ENCODE results near the gene BGN. TPM values are rescaled to one million over a fixed set of nuclear protein-coding genes. Genes with fewer than 3 reads are reported as not detected.

Gene BGN
- polyA plus RNA-seq (ENCODE audit: insufficient read length in 3 of 3), result 100 to 1,000 TPM; 144 to 189 (median 175) TPM

DNA sequence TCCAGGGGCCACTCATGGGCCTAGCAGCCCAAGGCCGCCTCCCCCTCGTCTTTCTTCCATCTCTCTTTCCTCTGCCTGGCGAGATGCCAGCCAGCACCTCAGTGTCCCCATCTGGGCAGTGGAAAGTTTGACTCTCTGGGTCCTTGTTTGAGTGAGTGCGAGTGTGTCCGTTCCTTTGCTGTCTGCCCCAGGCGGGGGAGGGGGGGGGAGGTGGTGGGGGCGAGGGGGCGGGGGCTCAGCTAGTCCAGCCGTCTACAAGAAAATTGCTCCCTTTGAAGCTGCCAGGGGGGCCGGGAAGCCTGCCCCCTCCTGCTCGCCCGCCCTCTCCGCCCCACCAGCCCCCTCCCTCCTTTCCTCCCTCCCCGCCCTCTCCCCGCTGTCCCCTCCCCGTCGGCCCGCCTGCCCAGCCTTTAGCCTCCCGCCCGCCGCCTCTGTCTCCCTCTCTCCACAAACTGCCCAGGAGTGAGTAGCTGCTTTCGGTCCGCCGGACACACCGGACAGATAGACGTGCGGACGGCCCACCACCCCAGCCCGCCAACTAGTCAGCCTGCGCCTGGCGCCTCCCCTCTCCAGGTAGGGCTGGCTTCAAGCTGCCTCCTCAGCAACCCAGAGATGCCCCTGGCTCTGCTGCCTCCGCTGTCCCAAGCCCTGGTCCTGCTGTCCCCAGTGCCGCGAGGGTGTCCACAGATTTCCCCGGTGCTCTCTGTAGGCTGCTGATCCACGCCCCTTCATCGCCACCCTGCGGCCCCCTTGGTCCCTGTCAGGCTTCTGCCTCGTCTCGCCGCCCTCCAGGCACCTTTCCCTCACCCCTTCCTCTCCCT lies at the start of gene BGN:
BGN (plus strand) TSS at position 440 of the 821 bp plus-strand sequence. CDS start 9,652 bp downstream, outside the sequence.
- no peak for DNase-seq (ENCODE audit: low read depth in 3 of 3, low spot score in 2 of 3)

DNA sequence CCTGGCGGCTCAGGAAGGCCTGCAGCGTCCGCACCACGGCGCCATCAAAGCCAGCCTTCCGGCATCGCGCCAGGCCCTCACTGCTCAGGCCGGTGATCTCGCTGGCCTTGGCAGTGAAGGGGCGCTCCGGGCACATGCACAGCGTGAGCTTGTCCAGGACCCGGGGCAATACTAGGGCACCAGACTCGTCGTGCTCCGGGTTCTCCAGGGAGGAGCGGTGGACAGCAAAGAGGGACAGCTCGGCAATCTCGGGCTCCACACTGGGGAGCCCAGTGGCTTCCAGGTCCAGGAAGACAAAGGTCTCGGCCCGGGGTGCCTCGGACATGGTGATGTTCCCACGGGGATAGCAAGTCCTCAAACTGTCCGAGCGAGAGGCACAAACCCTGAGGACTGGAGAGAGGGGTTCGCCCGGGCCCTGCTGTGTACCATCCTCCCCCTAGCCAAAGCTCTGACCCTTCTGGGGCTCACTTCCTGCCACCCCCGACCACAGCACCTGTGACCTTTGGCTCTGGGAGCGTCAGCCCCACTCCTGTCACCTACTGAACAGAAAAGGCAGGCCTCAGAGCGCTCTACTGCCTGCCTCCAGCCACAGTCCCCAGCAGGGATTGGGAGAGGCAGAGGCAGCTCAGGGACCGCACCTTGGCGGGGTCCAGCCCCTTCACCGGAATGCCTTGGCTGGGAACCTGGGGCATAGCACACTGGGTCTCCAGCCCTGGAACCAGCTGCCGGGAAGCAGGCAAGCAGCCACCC lies 49.5 kb upstream of the BGN start:
- DNase-seq (ENCODE audit: low read depth in 3 of 3, low spot score in 2 of 3), result no peak

DNA sequence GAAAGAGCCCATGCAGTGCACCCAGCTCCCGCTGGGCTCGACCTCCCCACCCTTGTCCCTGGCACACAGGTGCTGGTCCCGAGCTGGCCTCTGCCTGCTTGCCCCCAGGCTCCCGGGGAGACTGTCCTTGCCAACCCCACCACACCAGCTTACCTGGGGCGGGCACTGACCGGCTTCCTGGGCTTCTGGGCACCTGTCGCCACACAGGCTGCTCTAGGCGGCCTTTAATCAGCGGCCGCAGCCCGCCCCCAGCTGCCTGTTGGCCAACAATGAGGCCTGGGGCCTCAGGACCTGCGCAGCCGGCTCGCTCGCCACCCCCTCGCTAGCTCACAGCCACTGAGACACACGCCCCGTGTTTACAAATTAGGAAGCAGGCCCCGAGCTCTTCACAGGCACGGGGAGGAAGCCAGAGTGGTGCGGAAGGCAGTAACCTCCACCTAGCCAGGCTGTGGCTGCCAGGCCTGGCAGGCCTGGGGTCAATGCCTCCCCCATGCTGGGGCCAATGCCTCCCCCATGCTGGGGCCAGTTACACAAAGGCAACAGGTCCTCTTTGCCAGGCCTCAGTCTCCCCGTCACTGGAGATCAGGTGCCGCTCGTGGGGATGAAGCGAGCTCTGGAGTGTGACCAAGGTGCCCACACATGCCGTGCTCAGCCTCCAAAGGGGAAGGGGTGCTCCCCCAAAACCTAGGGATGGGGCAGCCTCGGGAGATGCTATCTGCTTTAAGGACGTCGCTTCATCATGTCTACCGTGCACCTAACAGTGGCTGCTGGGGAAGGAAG lies 48.7 kb upstream of the BGN start, which contains the start of gene TREX2:
TREX2 (minus strand) TSS at position 201 of the 780 bp plus-strand sequence. CDS start 626 bp downstream, outside the sequence.
- no peak for DNase-seq (ENCODE audit: low read depth in 3 of 3, low spot score in 2 of 3)

DNA sequence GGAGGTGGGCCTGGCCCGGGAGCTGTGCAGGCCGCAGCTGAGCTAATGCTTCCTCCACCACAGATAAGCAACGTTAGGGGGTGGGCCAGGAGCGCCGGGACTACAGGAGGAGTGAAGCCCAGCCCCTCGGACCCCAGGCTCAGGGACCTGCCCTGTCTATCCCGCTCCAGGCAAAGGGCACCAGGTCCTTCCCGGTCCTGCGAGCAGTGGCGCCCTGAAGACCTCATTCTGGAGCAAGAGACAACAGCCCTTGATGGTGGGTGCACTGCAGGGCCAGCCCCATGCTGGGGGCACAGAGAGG lies 48.2 kb upstream of the BGN start:
- no peak for DNase-seq (ENCODE audit: low read depth in 3 of 3, low spot score in 2 of 3)

DNA sequence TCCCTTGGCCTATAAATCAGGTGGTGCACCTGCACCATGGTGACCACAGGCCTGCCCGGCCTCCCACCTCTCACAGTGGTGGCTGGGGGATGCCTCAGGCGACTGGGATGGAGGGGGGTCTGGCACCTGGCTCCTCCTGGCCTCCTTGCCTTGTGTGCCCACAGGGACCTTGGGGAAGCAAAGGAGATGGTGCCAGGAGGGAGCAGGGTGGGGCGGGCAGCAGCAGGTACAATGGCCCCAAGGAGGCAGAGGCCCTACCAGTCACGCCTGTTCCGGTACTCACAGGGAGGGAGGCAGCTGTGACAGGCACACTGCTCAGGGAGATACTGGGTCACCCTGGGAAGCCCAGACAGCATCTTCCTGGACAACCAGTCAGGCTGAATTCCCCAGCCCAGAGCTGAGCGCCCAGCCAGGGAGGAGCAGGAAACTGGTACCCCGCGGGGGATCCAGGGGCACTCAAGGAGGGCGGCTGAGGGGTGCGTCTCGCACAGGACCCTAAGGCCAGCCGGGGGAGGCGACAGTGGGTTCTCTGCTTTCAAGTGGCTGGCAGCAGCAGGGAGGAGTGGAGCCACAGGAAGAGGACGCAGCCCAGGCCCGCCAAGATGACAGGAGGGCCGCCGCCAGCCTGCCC lies 47.7 kb upstream of the BGN start:
- no peak for DNase-seq (ENCODE audit: low read depth in 3 of 3, low spot score in 2 of 3)

DNA sequence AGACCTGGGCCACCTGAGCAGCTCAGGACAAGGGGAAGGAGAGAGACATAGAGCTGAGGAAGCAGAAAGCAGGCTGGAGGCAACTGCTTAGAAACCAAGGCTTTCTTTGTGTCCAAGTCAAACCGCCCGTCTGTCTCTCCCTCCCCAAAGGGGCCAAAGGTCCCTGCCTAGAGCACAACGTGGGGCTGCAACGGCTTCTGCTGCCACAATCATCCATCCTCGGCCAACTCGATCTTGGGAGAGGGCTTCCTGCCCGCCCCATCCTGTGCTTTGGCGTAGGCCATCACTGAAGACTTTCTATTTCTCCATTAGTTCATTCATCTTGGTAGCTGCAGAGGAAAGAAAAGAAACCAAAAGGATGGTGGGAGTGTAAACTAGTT lies 47.2 kb upstream of the BGN start:
- no peak for DNase-seq (ENCODE audit: low read depth in 3 of 3, low spot score in 2 of 3)

DNA sequence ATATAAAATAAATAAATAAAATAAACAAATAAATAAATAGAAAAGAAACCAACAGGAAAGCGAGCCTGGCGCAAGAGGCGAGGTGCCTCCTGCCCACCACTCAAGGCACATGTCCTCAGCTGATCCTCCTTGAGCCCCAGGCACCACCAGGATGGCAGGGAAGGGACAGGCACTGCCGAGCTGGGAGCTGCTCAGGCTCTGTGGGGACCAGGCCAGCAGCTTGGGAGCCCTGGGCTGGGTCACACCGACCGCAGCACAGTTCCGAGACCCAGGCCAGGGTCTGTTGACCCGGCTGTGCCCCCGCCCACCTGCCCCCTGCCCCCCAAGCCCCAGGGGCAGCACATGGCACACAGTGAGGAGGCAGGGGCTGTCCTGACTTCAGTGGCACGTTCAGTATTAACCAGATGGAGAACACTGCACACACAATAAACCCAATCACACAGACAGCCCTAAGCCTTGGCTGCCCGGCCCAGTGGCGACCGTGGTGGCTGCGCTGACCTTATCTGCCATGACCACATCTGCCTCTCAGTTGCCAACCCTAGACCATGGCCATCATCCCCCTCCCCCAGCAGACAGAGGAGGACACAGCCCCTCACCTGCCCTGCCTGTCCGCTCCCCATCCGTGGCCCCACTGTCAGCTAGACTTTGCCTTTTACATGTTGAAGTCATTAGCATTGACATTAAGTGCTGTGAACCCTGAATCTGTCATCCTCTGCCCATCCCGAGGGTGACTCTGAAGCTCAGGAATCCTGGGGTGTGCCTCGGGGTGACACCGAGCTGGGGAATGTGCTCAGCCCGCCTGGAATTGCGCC lies 46.0 kb upstream of the BGN start:
- no peak for DNase-seq (ENCODE audit: low read depth in 3 of 3, low spot score in 2 of 3)

DNA sequence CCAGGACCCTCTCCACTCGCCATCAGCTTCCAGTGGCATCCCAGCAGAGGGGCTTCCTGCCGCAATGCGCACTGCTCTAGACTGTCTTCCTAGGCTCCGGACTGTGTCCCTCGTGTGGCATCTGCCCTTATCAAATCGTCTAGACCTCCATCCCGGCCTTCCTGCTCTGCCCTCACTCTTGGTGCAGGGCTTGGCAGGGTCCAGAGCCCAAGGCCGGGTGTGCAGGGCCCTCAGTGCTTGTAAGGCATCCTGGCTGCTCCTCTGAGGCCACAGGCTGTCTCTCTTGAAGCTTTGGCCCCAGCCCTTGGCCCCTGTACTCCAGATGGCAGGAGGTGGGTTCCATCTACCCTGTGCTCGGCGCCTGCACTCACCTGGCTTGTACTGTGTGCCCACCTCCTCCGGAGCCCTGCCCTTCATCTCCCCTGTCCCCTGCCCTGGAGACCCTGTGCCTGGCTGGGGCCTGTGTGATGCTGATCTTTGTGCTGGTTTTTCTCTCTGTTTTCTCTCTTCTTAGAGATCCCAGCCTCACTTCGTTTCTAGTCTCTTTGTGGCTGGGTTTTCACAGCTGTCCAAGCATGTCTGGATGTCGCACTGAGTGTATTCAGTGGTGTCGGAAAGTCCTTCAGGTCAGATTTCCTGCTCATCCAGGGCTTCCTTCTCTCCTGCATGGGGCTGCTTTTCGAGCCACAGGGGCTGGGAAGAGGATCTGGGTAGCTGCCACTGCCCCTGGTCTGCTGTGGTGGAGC lies 45.2 kb upstream of the BGN start:
- DNase-seq (ENCODE audit: low read depth in 3 of 3, low spot score in 2 of 3), result no peak

DNA sequence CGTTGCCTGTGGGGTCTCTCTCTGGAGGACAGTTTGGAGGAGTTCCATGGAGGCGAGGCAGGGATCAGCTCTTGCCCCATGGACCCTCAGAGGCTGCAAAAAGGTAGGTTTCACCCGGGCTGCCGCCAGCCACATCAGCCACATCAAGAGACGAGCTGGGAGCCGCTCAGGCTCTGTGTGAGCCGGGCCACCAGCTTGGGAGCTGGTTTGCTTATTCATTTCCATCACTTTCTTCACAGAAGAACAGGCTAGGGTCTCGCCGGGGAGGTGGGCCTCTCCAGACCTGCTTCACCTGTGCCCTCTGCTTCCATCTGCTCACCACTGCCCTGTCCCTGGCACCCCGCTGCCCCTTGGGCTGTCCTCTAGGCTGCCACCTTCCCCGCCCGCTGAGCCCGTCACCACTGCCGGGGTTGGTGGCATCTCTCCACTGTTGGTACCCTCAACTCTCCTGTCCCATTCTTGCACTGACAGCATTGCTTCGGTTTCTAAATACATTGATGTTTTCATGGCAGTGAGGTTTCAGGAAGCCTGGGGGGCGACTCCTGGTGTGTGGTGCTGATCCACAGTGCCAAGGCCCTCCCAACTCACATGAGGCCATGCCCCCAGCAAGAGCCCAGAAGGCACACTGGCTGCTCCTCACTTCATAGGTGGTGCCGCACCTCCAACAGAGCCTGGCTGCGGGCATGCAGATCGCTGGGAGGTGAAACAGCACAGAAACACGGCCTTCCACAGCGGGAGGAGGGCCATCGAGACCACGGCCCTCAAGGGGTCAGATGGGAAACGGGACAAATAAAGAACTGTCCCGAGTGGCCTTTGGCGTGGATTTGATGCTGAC lies 44.4 kb upstream of the BGN start:
- DNase-seq (ENCODE audit: low read depth in 3 of 3, low spot score in 2 of 3), result no peak

DNA sequence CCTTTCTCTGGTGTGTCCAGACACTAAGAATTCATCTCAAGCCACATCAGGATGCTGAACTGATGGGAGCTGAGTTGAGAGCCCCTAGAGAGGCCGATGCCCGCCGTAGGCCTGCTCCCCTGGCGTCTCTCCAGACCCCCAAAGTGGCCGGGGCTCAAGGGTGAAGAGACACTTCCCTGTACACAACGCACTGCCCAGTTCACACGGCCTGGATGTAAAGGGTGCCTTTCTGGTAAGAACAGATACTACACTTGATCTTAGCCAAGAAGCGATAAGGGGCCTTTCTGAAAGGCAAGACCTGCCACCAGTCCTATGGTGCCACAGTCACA lies 43.9 kb upstream of the BGN start:
- no peak for DNase-seq (ENCODE audit: low read depth in 3 of 3, low spot score in 2 of 3)

DNA sequence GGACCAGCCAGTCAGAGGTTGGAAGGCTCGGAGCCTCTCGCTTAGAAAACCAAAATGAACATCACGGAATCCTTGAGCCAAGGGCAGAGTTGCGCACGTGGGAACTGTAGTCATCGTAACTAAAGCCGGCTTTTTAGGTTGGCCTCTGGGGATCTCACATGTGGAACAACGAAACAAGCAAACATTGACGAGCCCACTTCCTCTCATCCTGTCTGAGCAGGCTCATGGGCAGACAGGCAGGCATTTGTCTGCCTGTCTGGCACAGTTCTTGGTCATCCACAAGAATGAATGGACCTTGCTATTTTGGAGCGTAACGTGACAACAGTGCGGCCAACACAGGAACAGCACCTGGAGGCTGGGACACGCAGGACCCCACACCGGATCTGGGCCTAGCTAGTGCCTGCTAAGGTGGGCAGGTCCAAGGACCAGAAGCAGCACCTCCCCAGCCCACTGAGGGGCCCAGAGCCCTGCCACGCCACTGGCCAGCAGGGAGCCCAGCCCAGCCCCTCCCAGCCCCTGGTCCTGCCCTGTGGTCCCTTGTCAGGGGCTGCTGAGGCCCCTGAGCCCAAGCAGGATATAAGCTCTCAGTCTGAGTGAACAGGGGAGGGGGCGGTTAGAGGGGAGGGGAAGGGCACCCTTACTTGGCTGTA lies 39.8 kb upstream of the BGN start:
- DNase-seq (ENCODE audit: low read depth in 3 of 3, low spot score in 2 of 3), result no peak

DNA sequence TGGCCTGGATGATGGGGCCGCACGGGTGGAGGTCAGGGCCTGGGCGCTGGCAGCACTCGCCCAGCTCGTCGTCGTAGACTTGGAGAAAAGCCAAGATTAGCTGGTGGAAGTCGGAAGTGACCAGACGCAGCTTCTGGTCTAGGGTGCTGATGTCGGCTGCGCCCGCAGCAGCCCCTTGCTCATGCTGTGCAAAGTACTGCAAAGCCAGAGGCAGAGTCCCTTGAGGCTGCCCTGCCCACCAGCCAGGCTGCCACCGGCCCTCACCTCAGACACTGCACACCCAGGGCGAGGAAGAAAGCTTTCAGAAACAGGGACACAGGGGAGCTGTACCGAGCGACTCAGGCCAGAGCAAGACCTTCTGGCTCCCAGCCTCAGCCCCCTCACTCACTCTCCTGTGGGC lies 39.2 kb upstream of the BGN start:
- no peak for DNase-seq (ENCODE audit: low read depth in 3 of 3, low spot score in 2 of 3)

DNA sequence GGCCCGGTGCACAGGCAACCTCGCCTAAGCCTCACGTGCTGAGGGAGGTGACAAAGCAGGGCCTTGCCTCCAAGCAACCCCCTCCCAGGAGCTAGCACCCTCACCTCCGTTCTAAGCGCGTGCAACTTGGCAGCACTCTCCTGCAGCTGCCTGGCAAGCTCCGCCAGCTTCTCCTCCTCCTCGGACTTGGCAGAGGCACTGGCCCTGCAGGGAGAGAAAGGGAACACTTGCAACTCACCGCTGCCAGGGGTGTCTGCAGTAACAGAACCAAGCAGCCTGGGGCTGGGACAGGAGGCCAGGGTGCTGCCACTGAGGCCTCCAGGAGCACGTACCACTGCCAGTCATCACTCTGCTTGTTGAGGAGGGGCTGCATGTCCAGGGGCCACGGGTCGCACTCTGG lies 38.6 kb upstream of the BGN start:
- DNase-seq (ENCODE audit: low read depth in 3 of 3, low spot score in 2 of 3), result no peak

DNA sequence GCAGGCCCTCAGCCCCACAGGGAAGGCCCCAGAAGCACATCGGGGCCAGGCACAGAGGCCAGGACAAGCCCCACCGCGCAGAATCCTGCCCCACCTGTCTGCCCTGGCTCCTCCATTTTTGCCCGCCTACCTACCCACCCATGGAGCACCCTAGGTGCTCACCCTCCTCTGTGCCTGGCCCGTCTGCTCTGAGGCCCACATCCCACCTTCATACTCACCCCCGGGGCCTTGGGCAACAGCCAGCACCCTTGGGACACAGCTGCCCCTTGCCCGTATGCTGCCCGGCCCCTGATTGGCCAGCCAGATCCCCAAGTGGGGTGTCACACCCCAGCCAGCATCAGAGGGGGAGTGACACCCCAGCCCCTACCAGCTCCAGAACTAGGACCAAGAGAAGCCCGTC lies 38.1 kb upstream of the BGN start:
- no peak for DNase-seq (ENCODE audit: low read depth in 3 of 3, low spot score in 2 of 3)

DNA sequence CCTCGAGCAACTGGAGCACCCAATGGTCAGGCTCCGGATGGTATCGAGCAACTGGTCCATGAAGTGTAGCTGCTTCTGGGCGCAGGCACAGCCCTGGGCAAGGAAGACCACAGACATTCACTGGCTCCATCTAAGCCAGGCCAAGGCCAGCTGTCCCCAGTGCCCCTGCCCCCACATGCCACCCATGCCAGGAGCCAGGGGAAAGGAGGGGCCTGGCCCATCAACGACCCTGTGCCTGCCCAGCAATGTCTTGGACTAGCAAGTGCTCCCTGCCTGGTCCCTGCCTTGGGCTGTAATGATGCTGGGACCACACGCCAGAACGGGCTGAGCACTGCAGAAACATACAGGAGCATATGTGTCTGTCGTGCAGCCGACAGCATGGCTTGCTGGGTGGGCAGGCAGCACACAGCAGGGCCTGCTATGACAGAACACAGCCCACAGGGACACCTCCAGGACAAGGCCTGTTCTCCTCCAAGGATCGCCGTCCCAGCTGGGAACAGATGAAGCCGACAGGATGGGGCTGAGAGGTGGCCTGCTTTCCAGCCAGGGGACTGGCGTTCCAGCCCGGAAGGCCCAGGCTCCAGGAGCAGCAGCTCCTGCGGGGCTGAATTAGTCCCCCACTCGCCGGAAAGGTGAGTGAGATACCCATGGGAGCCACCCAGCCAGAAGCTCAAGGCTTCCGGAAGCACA lies 37.5 kb upstream of the BGN start:
- DNase-seq (ENCODE audit: low read depth in 3 of 3, low spot score in 2 of 3), result no peak

DNA sequence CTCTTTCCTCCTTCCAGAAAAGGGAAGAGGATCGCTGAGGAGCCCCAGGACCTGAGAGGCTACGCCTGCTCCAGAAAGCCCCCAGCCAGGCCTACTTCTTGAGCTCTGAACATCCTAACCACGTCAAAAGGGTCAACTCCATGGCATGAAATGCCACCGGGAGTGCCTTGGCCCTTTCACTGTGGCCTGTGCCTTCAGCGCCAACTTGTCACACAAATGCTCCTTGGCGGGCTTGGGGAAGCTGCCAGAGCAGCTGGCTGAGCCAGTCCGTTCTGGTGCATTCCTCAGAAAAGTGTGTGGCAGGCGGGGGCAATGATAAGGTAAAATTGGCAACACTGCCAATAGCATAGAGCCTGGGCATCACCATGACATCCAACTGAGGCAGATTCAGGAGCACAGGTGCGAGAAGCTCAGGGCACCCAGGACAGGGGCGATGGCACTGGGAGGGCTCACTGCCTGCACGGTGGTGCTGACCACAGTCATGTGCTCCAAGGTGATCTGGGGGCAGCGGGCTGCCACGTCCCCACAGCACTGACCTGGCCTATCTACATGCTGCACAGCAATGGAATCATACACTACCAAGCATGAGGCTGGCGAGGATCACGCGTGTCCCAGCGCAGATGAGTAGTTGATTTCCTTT lies 36.8 kb upstream of the BGN start:
- DNase-seq (ENCODE audit: low read depth in 3 of 3, low spot score in 2 of 3), result no peak

DNA sequence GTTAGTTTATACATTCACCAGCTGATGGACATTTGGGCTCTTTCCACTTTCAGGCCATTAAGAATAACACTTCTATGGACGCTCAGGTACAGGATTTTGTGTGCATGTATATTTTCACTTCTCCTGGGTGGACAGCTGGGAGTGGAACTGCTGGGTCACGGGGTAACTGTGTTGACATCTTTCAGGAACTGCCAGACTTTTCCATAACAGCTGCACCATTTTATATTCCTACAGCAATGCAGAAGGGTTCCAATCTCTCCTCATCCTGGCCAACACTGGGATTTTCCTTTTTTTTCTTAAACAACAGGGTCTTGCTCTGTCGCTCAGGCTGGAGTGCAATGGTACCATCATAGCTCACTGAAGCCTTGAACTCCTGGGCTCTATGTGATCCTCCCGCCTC lies 36.3 kb upstream of the BGN start:
- DNase-seq (ENCODE audit: low read depth in 3 of 3, low spot score in 2 of 3), result no peak
